Activated naive CD4-positive, alpha-beta T cell treated with Interleukin-2 at 50 U/mL for 16 hours (primary cell): Measurements from ENCODE around the gene CATSPERE.
"Not testable (repeated sequence)": the region's sequence is repeated elsewhere in the genome, so short reads cannot be mapped to it uniquely, and the experiment has no call there.

Source experiments
- DNase-seq: peaks from one replicate; pipeline ENCODE4 v3.0.0-alpha.2; 2020

Gene CATSPERE

DNA sequence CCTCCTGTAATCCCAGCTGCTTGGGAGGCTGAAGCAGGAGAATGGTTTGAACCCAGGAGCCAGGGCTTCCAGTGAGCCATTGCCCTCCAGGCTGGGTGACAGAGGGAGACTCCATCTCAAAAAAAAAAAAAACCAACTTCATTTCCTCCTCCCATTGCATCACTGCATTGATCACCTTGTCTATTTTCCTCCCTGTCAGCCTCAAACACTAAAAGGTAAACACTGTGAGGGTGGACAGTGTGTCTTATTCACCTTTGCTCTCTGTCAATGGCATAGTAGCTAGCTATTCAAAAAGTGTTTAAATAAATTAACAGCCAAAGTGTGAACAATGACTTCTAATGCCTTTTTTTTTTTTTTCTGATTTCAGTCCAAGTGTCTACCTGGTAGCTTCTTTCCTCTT is 178.5 kb downstream of the CATSPERE start:
- no peak for DNase-seq

DNA sequence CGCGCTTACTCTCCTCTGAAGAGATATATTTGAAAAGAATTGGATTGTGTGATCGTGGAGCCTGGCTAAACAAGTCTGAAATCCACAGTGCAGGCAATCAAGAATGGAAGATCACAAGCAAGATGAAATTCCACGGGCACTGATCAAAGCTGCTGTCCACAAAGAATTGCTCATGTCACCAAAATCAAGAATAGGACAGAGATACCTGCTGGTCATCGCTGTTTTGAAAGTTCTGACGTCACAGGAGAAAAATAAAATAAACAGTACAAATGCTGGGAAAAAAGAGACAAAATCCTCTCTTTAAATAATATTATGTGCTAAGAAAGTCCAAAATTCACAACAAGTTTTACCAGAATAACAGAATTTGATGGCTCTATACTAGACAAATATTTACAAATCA is 179.8 kb downstream of the CATSPERE start:
- no peak for DNase-seq

- no peak for DNase-seq
Observed at GRCh38 chr1:244642526-244642925, 181.5 kb downstream of the CATSPERE start.

DNA sequence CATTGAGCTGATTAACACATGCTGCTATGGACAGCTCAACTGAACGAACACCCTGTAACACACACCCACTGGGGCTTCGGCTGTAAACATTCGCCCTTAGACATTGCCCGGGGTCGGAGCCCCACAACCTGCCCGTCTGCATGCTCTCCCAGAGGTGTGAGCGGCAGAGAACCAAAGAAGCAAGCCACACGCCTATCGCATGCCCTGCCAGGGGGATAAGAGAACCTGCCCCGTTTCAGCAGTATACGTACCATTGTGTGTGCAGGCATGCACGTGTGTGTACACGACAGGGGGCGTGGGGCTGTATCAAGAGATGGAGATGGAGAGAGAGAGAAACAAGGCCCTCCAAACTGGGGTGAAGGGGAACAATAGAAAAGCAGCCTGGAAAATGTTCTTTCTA is 181.9 kb downstream of the CATSPERE start:
- DNase-seq = no peak

- no peak for DNase-seq
Observed at GRCh38 chr1:244645414-244645813, 184.3 kb downstream of the CATSPERE start.

GRCh38 chr1:244645890-244646289 is 184.8 kb downstream of the CATSPERE start:
- no peak for DNase-seq

DNA sequence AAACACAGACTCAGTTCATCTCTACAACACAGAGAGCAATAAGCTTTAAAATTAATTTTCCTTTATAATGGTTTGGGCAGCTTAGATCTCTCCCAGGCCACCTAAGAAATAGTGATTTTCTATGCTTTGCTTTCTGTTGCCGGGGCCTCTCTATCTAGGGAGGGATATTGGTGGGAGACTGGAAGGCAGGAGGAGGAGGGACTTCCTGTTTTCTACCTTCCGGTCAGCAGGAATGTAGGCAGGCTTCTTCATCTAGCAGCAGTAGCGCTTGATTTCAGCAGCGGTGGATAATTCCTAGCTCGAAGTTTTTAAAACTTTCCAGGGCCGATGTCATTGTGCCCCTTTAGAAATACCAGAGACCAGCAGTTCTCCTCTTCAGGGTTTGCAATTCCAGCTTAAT is 186.7 kb downstream of the CATSPERE start:
- DNase-seq = no peak

DNA sequence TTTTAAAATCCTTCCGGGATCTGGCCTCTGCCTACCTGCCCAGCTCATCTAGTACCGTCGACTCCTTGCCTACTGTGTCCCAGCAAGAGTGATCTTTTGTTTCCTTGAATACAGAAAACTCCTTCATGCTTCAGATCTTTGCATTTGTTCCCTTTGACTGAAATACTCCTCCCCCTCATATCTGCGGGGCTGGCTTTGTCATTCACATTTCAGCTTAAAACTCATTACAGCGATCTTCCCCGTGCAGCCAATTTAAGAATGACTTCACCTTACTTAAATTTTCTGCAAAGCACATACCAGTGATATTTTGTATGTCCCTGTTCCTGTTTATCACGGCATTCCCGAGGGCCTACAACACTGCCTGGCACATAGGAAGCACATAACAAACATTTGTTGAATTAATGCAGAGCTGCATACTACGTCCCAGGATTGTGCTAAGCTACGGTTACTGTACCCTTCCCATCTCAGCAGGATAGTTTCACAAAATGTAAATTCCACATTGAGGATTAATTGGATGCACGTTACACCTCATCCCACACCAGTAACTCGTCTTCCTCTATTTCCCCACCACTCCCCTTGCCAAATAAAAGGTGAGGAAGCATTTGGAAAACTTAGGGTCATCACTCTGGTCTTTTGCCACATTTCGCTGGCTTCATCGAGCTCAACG is 191.0 kb downstream of the CATSPERE start:
- DNase-seq = no peak

DNA sequence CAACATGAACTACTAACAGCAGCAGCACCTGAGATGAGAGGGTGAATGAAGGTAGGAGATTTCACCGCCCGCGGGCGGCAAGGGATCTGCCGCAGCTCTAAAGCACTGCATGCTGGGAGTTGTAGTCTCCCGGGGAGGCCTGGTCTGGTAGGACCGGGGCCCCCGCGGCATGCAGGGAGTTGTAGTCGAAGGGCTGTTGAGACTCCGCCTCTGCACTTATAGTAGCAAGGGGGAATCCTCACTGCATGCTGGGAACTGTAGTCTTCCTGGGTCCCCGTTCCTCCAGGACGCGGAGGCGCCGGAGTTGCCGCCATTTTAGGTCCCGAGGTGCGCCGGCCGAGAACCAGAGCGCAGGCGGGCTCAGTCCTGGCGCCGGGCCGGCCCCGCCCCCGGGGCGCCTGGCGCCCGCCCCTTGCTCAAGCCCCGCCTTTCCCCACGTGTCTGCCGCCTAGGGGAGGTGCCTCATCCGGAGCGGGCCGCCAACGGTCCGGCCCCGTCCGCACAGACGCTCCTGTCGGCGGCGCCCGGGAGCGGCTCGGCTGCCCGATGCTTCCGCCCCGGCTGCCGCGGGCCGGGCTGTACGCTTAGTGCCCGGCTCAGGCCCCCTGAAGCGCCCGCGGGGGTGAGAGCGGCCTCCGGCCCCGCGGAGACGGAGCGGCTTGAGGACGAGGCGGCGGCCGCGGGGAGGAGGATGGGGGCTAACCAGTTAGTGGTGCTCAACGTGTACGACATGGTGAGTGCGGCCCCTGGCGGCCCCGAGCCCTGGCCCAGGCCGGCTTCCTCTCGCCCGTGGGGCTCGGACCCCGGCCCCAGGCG is 191.8 kb downstream of the CATSPERE start, which contains the start of gene DESI2:
Gene DESI2 (plus strand): TSS at position 504 of the 816 bp plus-strand sequence. CDS start 188 bp downstream, at position 692.
- peak; percentile 98 for DNase-seq

DNA sequence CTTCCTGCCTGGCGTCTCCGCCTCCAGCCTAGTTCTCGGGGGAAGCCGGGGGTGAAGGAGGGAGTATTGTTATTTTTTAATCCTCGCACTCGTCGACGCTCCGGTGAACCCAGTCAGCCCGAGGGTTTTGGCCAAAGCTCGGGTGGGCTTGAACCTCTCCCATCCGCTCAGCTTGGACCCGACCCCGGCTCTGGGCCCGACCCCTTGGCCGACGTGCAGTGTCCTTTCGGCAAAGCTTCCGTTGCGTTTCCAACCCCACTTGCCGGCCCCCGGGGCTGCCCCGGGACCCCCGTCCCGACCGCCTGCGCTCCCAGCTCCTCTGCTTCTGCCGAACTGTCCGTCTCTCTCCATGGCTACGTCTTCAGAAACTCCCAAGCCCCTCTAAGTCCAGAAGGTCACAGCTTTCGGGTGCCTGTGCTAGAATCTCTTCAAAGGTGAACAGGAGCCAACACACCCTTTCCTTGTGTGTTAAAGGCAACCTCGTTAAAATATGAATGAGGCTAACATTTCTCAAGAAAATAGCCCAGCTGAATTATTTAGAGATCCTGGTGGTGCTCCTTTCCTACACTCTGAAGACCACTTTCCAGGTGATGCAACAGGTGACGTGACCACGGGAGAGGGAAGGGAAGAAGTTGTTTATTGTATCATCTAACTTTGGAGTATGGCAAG is 192.5 kb downstream of the CATSPERE start:
- no peak for DNase-seq

DNA sequence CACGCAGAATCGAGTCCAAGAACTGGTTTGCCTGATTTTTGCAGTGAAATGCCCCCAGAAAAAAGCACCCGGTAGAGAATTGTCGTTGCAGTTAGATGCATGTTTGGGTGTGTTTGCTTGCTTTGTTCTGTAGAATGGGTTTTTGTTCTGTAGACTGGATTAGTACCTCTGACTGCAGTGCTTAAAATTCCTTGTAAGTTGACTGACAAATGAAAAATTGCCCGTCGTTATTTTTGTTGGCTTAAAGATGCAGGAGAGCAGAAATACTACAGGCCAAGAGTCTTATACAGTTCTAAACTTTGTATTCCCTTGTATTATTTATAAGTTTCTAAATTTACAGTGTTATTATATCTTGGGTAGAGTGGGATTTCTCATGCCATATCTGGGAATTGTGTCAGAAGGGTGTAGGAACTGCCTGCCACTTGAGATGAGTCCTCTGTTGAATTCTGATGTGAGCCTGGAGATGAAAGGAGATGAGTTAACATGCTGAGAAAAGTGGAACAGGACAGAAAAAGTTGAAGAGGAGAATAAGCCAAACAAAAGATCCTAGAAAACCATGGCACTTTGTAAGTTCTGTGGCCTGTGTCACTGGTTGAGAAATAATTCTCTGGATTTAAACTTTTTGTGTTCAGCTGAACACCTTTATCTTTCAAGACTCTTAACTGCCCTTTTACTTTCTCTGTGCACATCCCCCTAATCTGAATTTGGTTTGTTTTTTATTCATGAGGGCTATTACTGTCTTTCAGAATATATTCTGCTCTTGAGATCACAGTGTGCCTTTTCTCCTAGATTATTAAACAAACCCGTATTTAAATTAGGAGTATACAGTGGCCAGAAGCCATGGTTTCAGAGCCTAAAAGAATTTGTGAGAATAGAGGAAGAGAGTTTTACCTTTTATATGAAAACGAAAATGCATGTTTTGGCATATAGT is 193.3 kb downstream of the CATSPERE start:
- no peak for DNase-seq

- DNase-seq = no peak
Observed at GRCh38 chr1:244655186-244655585, 194.1 kb downstream of the CATSPERE start.

DNA sequence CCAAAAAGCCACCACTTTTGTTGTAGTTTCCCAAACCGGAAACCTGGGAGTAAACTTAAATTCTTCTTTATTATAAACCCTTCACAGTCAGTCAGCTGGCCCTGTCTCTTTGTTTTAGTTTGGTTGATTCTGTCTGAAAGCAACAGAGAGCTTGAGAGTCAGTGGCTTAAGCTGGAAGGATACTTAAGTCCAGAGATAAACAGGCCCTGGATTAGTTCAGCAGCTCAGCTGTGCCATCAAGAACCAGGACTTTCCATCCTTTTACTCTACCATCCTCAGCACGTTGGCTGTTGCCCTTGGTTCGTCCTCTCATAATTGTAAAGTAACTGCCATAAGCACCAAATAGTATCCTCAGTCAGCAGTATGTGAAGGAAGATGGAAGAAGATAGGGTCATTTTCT is 196.3 kb downstream of the CATSPERE start:
- DNase-seq = no peak

- no peak for DNase-seq
Observed at GRCh38 chr1:244659694-244660093, 198.6 kb downstream of the CATSPERE start.

GRCh38 chr1:244660595-244660994 is 199.5 kb downstream of the CATSPERE start:
- no peak for DNase-seq

DNA sequence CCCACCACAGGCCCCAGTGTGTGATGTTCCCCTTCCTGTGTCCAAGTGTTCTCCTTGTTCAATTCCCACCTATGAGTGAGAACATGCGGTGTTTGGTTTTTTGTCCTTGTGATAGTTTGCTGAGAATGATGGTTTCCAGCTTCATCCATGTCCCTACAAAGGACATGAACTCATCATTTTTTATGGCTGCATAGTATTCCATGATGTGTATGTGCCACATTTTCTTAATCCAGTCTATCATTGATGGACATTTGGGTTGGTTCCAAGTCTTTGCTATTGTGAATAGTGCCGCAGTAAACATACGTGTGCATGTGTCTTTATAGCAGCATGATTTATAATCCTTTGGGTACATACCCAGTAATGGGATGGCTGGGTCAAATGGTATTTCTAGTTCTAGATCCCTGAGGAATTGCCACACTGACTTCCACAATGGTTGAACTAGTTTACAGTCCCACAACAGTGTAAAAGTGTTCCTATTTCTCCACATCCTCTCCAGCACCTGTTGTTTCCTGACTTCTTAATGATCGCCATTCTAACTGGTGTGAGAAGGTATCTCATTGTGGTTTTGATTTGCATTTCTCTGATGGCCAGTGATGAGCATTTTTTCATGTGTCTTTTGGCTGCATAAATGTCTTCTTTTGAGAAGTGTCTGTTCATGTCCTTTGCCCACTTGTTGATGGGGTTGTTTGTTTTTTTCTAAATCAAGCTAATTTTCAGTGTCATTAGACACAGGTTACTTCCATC is 200.7 kb downstream of the CATSPERE start:
- not testable (repeated sequence) for DNase-seq

DNA sequence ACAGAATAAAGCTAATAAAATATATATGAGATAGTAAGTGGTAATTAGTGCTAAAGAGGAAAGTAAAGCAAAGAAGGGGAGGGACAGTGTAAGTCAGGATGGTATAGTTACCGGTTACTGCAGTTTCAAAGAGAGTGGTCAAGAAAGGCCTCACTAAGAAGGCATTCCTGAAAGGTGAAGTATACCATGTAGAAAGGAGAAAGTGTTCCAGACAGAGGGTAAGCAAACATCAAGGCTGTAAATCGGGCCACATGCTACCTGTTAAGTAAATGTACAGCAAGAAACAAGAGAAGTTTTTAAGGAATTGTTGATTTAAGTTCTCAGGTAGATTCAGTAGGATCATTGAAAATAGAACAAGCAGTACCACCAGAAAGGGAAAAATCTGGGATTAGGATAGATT is 201.5 kb downstream of the CATSPERE start:
- no peak for DNase-seq

DNA sequence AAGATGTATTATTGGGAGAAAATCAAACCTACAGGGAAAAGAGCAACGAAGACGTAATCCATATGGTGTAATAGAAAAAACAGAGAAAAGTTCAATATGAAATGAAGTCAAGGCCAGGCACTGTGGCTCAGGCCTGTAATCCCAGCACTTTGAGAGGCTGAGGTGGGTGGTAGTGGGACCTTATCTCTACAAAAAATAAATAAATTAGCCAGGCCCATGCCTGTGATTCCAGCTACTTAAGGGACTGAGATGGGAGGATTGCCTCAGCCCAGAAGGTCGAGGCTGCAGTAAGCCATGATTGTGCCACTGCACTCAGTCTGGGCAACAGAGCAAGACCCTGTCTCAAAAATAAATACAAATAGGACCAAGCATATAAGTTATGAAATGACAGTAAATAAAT is 203.3 kb downstream of the CATSPERE start:
- DNase-seq = no peak

- DNase-seq = no peak
Observed at GRCh38 chr1:244665771-244666217, 204.7 kb downstream of the CATSPERE start.

DNA sequence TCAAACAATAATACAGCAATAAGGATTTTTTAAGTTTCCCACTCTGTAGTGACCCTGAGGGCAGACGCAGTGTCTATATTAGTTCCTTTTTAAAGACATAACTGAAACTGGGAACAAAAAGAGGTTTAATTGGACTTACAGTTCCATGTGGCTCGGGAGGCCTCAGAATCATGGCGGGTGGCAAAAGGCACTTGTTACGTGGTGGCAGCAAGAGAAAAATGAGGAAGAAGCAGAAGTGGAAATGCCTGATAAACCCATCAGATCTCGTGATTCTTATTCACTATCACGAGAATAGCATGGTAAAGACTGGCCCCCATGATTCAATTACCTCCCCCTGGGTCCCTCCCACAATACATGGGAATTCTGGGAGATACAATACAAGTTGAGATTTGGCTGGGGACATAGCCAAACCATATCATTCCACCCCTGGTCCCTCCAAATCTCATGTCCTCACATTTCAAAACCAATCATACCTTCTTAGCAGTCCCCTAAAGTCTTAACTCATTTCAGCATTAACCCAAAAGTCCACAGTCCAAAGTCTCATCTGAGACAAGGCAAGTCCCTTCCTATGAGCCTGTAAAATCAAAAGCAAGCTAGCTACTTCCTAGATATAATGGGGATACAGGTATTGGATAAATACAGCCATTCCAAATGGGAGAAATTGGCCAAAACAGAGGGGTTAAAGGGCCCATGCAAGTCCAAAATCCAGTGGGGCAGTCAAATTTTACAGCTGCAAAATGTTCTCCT is 205.8 kb downstream of the CATSPERE start:
- DNase-seq = not testable (repeated sequence)

DNA sequence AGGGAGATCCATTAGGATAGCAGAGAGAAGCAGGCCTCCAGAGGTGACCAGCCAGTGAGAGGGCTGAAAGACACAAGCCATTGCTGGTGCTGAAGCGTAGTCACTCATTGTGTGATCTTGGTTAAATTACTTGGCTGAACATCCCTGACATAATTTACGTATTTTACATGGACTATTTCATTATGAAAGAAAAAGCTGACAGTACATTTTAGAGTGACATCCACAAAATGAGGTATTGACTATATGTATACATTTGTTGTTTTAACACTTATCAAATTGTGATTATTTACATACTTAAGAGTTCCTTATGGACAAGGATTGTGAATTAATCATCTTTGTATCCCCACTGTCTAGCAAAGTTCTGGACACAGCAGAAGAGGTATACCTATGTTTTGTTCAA is 206.7 kb downstream of the CATSPERE start:
- DNase-seq = no peak
